ENCODE results near the gene MYOF.
"Not testable (repeated sequence)": the region's sequence is repeated elsewhere in the genome, so short reads cannot be mapped to it uniquely, and the experiment has no call there.

Gene MYOF

DNA sequence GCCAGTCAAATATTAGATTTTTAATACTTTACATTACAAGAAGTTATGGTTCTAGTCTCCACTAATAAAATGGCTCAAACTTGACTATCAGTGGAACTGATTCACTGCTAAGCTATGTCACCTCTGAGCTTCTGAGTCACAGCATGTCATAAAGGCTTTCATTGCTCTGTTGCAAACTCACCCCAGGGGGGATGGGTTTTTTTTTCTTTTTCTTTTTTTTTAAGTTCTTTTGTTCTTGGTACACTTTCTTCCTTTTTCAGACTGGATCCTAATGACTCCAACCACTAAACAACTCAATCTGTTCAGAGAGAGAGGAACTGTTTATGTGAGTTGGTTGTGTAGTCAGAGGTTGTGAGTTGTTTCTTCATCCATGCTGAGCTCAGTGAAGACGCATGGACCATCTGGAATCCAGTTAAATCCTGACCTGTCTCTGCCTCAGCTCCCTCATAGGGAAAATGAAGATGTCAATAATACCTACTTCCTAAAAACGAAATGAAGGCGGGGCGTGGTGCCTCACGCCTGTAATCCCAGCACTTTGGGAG is 11.0 kb downstream of the MYOF start:
- no peak for DNase-seq
- TF ChIP-seq GATA1 (IDR thresholded peaks at IDR 0.05; ENCODE audit: low read depth, low read length) (no peak), POLR2A (IDR thresholded peaks at IDR 0.05; ENCODE audit: low read length) (no peak)

DNA sequence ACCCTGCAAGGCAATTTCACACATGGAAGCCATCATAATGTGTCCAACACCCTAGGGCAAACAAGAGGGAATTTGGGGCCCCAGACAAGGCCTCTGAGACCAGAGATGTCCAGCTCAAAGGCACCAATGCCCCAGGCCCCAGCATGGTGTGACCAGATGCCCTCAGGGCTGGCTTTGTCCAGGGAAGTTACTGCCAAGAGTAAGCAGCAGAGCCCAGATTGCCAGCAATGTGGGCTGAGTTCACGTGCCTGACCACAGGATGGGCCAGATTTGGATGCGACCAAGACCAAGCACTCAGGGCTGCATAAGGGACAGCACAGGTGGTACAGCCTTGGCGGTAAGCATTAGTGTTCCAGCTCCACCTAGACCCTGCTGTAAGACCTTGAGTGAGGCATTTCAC is 12.7 kb downstream of the MYOF start:
- no peak for TF ChIP-seq GATA1 (IDR thresholded peaks at IDR 0.05; ENCODE audit: low read depth, low read length)
- no peak for TF ChIP-seq POLR2A (IDR thresholded peaks at IDR 0.05; ENCODE audit: low read length)
- DNase-seq, result no peak

DNA sequence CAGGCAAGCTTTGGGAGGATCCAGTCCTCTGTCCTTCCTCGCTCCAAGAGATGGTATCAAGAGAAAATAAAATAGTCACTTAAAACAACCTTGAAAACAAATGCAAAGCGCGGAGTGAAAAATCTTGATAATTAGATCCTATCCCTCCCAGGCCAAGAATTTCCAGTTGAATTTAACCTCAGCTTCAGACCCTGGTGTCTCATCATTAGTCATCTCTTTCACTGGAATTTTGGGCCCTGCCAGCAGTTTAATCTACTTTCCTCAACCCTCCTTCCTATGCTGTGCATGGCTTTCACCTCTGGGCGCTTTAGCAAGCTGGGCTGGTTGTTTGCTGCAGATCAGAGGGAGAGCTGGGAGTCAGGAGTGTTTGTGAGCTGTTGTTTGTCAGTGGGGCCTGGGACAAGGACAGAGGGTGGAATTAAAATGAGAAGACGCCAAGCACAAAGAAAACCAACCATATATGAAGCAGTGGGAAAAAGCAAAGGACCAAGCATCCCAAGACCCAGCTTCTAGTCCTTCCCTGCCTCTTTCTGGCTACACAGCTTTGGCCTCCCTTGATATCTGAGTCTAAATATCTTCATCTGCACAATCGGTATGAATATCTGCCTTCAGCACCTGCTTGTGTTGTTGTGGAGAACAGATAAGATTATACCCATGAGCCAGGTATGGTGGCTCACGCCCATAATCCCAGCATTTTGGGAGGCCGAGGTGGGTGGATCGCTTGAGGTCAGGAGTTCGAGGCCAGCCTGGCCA is 13.5 kb downstream of the MYOF start:
- no peak for DNase-seq
- TF ChIP-seq GATA1 (IDR thresholded peaks at IDR 0.05; ENCODE audit: low read depth, low read length) (no peak), POLR2A (IDR thresholded peaks at IDR 0.05; ENCODE audit: low read length) (no peak)

DNA sequence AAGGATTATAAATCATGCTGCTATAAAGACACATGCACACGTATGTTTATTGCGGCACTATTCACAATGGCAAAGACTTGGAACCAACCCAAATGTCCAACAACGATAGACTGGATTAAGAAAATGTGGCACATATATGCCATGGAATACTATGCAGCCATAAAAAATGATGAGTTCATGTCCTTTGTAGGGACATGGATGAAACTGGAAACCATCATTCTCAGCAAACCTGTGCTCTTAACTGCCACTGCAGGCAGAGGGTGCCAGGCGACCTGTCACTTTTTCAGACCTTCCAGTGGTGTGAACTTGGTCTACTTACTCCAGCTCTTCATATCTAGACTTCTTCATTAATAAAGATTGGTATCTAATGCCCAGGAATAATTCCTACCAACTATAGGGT is 14.5 kb downstream of the MYOF start:
- DNase-seq, result not testable (repeated sequence)

DNA sequence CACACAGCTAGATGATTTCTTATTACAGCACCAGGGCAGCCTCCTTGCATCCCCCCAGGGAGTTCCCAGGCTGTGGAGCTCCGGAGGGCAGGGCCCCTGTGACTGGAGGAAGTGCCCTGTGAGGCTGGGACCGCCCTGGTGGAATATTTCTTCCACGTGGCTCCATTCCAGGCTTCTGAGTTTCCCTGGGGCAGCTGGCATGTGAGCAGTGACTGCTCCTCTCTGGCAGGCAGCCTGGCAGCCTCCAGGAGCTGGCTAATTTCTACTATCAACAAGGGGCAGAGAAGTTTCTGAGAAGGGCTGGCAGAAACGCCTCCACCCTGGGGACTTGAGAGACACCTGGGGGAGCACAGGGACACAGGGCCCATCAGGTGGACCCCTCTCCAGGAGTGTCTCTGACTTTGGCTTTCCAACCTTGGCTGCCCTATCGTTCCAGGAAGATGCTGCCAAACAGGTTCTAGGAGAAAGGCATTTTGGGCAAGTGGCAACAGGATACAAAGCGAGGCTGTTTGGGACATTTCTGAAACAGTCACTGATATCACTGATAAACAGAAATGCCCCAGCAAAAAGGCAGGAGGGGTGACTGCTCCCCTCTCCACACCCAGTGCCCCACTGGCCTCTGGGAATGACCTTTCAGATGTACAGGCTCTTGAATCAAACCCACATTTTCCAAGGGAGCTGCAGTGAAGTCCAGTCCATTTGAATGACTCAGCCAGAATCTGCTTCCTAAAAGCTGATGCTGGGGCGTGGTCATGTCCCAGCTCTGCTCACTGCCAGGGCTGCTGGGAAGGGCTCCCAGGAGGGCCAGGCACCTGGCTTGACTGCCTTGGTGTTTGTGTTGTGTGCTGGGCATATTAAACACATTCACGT is 16.1 kb downstream of the MYOF start:
- DNase-seq, result no peak
- no peak for TF ChIP-seq GATA1 (IDR thresholded peaks at IDR 0.05; ENCODE audit: low read depth, low read length)
- no peak for TF ChIP-seq POLR2A (IDR thresholded peaks at IDR 0.05; ENCODE audit: low read length)

DNA sequence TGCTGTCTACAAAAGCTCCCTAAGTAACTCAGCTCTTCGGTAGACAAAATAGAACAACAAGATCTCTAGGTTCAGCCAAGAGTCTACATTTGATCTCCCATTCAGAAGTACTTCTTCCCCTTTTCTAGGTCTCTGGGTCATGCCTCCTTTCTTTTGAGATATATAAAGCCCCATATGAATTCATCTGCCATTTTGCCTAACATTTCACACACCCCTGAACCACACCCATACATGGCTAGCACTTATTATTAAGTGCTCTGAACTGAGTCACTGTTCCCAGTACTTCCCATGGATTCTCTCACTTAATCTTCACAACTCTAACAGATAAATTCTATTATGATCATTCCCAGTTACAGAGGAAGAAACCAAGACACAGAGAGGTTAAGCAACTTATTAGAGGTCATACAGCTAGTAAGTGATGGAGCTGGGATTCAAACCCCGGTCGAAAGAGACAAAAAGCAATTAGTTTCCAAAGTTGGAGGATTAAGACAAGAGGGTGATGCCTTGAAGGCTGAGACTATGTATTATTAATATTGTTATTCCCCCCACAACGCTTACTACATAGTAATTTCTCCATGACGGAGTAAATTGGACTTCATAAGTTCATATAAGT is 17.3 kb downstream of the MYOF start:
- no peak for DNase-seq
- TF ChIP-seq POLR2A (IDR thresholded peaks at IDR 0.05; ENCODE audit: low read length) (no peak), GATA1 (IDR thresholded peaks at IDR 0.05; ENCODE audit: low read depth, low read length) (no peak)

DNA sequence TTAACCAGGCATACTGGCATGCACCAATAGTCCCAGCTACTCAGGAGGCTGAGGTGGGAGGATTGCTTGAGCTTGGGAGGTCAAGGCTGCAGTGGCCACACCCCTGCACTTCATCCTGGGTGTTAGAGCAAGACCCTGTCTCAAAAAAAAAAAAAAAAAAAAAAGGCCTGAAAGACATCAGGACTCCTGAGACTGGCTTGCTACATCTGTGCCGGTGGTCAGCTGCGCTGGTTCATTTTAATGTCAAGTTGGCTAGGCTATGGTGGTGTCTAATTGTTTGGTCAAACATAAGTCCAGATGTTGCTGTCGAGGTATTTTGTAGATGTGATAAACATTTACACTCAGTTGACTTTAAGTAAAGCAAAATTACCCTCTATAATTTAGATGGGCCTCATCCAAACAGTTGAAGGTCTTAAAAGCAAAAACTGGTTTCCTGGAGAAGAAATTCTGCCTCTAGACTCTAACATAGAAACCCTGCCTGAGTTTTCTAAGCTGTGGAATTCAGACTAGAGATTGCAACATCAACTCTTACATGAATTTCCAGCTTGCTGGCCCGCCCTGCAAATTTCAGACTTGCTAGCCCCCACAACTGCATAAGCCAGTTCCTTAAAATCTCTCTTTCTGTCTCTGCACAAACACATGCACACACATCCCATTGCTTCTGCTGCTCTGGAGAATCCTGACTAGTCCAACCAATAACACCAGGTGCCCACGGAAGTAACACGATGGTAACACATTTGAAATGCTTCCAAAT is 18.2 kb downstream of the MYOF start:
- no peak for DNase-seq
- TF ChIP-seq GATA1 (IDR thresholded peaks at IDR 0.05; ENCODE audit: low read depth, low read length) (no peak), POLR2A (IDR thresholded peaks at IDR 0.05; ENCODE audit: low read length) (no peak)

DNA sequence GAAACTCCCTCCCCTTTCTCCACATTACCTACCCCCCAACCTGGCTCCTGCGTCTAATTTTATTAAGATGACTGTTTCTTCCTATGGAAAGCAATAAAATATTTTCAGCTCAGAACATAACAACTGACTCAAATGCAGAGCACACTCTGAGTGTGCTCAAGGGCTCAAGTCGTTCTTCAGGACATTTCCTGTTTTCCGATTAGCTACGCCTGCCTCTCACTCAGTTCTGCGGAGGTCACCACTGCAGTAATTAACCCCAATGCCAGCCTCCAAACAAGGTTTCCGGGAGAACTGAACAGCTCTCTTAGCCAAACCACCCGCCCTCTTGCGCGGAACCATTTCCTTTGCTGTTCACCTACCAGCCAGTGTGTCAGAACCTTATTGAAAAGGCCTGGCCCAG is 19.3 kb downstream of the MYOF start:
- no peak for TF ChIP-seq GATA1 (IDR thresholded peaks at IDR 0.05; ENCODE audit: low read depth, low read length)
- TF ChIP-seq POLR2A (IDR thresholded peaks at IDR 0.05; ENCODE audit: low read length), result no peak
- no peak for DNase-seq

DNA sequence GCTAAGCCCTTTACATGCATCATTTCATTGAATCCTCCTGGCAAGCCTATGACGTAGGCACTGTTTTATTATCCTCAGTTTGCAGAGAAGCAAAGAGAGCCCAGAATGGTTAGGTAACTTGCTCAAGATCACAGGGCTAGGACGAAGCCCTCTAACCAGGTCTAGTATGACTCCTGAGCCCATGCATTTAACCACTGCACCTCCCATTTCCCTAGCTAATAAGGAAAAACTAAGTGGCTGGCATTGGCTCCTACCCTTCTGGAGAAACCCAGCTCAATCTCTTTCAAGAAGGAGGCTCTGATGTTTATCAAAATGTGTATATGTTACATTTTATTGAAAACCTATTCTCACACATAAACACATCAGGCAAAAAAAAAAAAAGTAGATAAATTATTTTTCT is 19.8 kb downstream of the MYOF start:
- TF ChIP-seq POLR2A (IDR thresholded peaks at IDR 0.05; ENCODE audit: low read length), result no peak
- TF ChIP-seq GATA1 (IDR thresholded peaks at IDR 0.05; ENCODE audit: low read depth, low read length), result no peak
- DNase-seq, result no peak

DNA sequence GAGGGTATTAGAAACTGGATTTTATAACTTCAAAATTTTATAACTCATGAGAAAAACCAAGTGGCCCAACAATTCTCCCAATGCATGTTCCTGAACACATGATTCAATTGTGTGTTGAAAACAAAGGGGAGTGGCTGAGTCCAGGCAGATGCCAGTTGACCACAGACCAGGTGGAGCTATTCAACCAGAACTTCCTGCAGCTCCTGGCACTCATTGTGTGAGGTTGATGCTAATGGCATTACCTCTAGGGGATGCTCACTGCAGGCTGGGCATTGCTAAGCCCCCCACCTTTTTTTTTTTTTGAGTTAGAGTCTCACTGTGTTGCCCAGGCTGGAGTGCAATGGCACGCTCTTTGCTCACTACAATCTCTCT is 20.3 kb downstream of the MYOF start:
- TF ChIP-seq GATA1 (IDR thresholded peaks at IDR 0.05; ENCODE audit: low read depth, low read length) (no peak), POLR2A (IDR thresholded peaks at IDR 0.05; ENCODE audit: low read length) (no peak)
- DNase-seq, result no peak

DNA sequence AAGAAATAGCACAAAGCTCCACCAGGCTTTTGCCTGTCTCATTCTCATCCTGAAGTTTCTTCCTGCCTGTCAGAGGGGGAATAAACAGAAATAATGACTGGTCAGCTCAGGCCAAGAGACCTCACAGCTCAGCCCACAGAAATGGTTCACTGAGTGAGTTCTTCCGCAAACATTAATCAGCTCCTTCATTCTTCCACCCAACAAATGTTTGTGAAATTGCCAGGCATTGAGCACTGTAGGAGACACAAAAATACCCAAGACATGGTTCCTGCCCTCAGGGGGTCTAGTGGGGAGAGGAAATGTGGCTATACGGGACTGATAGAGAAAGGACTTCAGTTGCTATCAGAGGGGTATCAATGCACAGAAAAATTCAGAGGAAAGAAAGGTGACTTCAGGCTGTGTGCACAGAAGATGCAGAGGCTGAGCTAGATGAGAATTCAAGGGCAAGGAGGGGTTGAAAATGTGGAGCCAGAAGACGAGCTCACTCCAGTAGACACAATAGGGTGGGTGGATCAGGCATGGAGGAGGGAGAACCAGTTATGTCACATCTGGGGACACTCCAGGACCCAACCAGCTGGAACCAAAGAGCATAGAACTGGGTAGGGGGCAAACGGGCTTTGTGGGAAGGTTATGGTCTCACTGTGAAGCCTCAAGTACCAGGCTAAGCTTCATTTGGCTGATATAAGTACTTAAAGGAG is 20.9 kb downstream of the MYOF start:
- DNase-seq, result no peak

DNA sequence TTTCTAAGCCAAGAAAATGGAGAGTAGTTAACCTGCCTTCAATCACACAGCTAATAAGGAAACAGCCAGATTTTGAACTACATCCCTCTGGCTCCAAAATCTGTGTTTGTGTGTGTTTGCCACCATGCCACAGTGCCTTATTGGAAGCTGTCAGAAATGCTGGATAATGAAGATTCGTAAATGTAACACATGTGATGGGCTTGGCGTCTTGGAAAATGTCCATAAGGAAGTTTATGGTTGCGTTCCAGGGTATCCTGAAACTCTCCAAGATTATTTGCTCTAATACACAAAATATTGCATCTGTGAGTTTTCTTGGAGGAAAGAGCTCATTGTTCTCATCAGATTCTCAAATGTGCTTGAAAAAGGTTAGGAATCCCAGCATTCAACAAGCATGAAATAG is 22.7 kb downstream of the MYOF start:
- no peak for DNase-seq
- TF ChIP-seq GATA1 (IDR thresholded peaks at IDR 0.05; ENCODE audit: low read depth, low read length) (no peak), POLR2A (IDR thresholded peaks at IDR 0.05; ENCODE audit: low read length) (no peak)

More for the DNA sequence above, 20.9 kb downstream of the MYOF start:
- TF ChIP-seq POLR2A (IDR thresholded peaks at IDR 0.05; ENCODE audit: low read length), result no peak
- no peak for TF ChIP-seq GATA1 (IDR thresholded peaks at IDR 0.05; ENCODE audit: low read depth, low read length)

DNA sequence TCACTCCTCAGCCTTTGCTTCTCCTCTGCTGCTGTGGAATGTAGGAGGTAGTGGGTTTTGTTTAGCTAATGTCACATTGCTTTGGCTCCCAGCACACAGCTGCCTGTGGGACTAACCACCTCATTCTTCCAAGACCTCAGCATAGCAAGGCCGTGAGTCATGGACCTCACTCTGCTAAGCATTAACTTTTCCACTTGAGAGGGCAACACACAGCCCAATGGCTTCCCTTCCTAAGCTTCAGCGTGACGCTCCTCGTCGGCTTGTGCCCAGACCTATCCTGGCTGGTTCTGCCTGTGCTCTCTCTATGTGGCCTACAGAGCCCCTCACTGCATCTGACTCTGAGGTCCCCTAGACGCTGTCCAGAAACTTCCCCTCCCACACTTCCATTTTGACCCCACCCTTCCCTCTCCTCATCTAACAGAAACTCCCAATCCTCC is 23.3 kb downstream of the MYOF start:
- TF ChIP-seq POLR2A (IDR thresholded peaks at IDR 0.05; ENCODE audit: low read length), result no peak
- no peak for TF ChIP-seq GATA1 (IDR thresholded peaks at IDR 0.05; ENCODE audit: low read depth, low read length)
- no peak for DNase-seq

Measured in erythroblast (primary cell).